GM12892 (cell line): ENCODE measurements around the gene HEBP1.

Experiments used
- POLR2A ChIP-seq: IDR thresholded peaks from 2 replicates; pipeline ENCODE4 v1.6.1; 2011; ENCODE audit warnings: low read depth, low read length, control low read depth
- TAF1 ChIP-seq: IDR thresholded peaks from 2 replicates; pipeline ENCODE4 v1.6.1; 2011; ENCODE audit warnings: low read depth, mild to moderate bottlenecking, control low read depth, low read length, borderline replicate concordance

GRCh38 chr12:12999271-12999958, 650 bp downstream of the HEBP1 start:
- TF ChIP-seq POLR2A: no peak
- TF ChIP-seq TAF1: no peak
